Occipital lobe (tissue), 2 donors: Measurements from ENCODE around the gene GAL. TPM values are rescaled to one million over a fixed set of nuclear protein-coding genes. Genes with fewer than 3 reads are reported as not detected.

Source experiments
- DNase-seq: peaks from one replicate; lab custom pipeline; 2025; lab: John Stamatoyannopoulos, UW
- total RNA-seq: library from RNA; depleted of rRNA; stranded (reverse); fragments of >200 nt; gene quantifications from one replicate; pipeline ENCODE4 v1.2.3, GENCODE V29; 2014

The GAL gene
- total RNA-seq, 1 donor from 2014 or later: not detected

GRCh38 chr11:68680541-68681231 lies 3.7 kb upstream of the GAL start:
- DNase-seq: no peak

DNA sequence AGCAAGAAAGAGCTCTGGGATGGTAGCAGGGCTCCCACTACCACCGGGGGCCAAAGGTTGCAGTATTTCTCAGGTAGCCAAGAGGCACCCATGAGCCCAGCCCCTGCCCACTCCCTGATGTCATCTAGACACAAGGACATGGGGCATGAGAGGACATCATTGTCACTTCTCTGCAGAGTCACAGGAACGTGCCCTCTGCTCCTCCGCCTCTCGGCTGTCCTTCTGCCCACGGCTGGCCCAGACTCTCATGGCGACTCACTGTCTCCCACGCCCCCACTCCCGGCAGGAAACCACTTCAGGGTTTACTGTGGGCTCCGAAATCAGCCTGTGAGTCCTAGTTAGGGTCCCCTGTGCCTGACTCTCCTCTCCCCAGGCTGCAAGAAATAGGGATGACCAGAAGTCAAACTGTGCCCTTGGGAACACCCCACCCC lies 1.8 kb upstream of the GAL start:
- DNase-seq: no peak

GRCh38 chr11:68683121-68683520 lies 1.2 kb upstream of the GAL start:
- DNase-seq: no peak

GRCh38 chr11:68683536-68684384 lies 584 bp upstream of the GAL start:
- no peak for DNase-seq

GRCh38 chr11:68685656-68686380 lies 1.5 kb downstream of the GAL start:
- no peak for DNase-seq

DNA sequence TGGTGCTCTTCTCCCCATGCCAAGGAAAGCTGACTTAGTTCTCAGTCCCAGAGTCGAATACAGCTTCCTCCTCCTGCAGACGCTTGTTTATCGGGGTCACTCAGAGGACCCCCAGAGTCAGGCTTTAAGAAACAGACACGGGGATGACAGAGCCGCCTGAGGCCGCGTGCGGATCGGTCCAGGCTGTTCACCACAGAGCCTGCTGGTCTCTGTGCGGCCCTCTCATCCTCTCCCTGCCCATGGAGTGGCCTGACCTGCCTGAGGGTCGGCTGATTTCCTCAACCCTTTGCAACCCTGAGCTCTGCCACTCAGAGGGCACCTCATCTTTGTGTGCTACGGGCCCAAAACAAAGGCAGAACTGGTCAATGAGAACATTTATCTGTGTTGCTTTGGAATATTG lies 2.1 kb downstream of the GAL start:
- no peak for DNase-seq

DNA sequence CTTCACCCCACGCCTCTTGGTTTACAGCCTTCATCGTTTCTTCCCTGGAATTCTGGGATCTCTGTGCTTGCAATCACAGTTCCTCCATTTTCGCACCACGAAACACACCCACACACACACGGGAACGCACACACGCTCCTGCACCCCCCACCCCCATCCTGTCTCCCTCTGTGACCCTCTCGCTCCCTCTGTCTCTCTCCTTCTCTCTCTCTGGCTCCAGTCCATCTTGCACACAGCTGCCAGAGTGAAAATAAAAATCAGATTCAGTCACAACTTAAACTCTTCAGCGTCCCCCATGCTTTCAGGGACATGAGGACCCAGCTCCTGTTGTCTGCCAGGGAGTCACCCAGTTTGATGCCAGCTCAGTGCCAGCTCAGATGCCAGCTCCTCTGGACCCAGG lies 3.0 kb downstream of the GAL start:
- DNase-seq: no peak

DNA sequence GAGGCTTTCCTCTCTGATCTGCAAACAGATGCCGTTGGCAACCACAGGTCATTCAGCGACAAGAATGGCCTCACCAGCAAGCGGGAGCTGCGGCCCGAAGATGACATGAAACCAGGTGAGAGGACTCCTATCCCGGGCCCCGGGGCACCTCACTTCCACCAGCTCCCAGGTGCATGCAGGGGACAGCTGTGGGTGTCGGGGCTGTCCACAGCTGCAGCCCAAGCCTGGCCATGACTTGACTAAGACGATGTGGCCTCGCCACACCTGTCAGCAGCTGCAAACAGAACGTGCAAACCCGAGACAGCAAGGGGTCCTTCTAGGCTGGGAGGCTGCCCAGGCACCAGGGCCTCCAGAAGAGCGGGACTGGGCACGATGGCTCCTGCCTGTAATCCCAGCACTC lies 3.6 kb downstream of the GAL start:
- no peak for DNase-seq

- DNase-seq: no peak
Measured at GRCh38 chr11:68688881-68689280, 4.5 kb downstream of the GAL start.

GRCh38 chr11:68689737-68690625 lies 5.6 kb downstream of the GAL start:
- DNase-seq: no peak

GRCh38 chr11:68690671-68691401 lies 6.5 kb downstream of the GAL start:
- DNase-seq: no peak

DNA sequence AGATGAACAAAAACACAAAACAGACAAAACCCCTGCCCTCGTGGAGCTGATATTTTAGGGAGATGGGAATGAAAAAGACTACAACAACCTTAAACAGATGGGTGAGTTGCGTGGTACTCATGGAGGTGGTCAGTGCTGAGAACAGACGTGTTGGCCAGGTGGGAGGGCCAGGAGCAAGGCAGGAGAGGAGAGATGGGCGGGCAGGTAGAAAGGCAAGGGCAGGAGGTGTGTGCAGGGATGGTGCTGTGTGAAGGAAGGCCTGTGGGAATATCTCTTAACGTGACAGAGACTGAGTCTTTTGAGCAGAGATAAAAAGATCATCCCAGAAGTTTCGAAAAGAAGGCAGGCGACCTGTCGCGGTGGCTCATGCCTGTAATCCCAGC lies 7.0 kb downstream of the GAL start:
- DNase-seq: no peak

DNA sequence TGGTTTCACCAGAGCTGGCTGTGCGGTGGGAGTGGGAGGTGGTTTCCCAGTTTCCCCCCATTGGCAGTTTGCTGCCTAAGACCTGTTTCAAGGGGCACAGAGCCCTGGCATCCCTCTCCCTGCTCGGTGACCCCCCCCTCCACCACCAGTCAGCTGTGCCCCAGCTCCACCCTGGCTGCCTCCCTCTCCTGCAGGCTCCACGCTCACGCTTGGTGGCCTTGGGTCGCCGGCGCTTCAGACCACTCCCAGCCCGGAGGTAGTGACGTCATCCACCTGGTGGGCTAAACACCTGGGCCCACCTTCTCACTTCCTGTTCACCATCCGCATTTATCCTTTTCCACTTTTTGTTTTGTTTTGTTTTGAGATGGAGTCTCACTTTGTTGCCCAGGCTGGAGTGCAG lies 7.8 kb downstream of the GAL start:
- no peak for DNase-seq

DNA sequence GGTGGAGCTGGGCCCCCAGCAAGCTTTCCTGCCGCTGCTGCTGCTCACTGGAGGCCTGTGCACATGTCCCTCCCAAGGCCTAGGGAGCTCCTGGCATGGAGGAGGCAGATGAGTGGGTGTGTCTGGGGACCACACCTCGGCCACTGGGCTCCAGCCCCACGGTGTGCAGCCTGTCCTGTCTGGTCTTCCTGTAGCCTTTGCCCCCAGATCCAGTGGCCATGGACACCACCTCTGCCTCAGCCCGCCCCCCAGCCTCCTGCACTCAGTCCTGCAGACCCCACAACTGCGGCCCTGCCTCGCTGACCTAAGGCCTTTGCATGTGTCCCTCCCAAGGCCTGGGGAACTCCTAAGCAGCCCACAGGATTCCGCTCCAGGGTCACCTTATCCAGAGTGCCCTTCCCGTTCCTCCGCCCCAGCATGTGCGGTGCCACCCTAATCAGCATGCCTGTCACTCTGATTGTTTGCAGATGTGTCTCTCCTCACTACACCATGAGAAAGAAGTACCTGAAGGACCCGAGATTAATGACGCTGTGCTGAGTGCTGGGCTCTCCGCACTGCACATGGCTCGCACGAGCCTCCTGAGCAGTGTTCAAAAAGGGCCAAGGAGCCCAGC lies 8.6 kb downstream of the GAL start:
- DNase-seq: no peak

DNA sequence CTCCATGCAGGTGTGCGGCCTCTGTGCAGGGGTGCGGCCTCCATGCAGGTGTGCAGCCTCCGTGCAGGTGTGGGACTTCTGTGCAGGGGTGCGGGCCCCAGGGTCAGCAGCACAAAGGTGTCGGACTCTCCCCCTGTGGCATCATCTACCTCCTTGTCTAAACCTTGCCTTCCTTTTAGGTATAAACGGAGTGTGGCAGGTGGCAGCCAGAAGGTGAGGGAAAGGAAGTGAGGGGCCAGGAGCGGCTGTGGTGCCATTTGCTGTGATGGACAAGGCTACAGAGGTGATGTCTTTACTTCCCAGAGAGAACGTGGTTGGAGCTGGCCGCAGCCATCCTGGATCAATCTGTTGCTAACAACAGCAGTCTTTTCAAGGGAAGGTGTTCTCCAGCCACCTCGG lies 9.1 kb downstream of the GAL start:
- DNase-seq: no peak

GRCh38 chr11:68694431-68695297 lies 10.3 kb downstream of the GAL start:
- no peak for DNase-seq

- no peak for DNase-seq
Measured at GRCh38 chr11:68695531-68695930, 11.2 kb downstream of the GAL start.

DNA sequence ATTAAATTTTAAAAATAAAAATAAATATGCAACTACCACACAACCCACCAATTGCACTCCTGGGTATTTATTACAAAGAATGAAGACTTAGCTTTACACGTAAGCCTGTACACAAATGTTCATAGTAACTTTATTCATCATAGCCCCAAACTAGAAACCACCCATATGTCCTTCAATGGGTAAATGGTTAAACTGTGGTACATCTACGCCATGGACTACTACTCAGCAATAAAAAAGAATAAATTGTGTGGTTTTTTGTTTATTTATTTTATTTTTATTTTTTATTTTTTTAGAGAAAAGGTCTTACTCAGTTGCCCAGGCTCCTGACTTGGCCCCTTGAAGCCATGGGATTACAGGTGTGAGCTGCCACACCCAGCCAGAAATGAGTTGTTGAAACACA lies 14.6 kb downstream of the GAL start:
- DNase-seq: no peak

GRCh38 chr11:68704887-68705286 lies 20.5 kb downstream of the GAL start:
- DNase-seq: no peak
